ENCODE results near the gene CCDC159.

Gene CCDC159, protein sequence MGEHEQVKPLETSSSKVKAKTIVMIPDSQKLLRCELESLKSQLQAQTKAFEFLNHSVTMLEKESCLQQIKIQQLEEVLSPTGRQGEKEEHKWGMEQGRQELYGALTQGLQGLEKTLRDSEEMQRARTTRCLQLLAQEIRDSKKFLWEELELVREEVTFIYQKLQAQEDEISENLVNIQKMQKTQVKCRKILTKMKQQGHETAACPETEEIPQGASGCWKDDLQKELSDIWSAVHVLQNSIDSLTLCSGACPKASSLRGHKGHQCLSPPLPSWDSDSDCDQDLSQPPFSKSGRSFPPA

DNA sequence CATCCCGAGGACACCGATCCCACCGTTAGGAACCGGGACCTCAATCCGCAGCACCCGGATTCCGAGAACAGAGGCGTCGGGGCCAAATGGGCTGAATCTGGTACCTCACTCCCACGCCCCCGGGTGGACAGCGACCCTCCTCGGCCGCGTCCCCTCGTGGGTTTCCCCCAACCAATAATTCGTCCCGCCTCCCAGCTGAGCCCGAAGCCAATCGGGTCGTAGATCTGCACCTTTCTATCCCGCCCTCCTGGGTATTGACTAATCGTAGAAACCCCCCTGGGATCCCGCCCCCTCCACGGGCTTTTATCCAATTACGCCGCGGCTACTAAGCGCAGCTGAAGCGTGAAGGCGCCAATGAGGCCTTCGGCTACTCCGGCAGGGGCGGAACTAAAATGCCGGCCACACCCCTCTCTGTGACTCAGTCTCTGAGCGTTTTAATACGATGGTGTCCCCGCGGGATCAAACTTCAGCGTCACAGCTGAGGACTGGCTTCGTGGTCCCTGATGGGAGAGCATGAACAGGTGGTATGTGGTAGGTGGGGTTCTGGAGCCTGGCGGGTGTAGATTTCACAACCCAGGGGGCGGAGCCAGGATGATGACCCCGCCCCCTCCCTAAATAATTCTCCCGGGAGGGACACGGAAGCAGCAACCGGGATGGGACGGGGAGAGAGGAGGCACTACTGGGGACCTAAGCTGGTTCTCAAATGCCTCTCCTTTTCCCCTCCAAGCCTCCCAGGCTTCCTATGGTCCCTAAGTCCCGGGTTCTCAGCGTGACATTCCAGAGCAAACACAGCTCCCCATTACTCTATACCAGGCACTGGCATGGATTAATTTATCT is at the start of gene CCDC159, which contains the start of gene TMEM205:
Gene CCDC159 (plus strand): TSS at position 416 of the 837 bp plus-strand sequence. CDS start 88 bp downstream, at position 504.
Gene TMEM205 (minus strand): TSS at position 165 of the 837 bp plus-strand sequence. CDS start 649 bp downstream, outside the sequence.
- no peaks in the 10 kb centered on the region for H4K20me1 ChIP-seq (ENCODE audit: insufficient read depth, low read length, poor library complexity, severe bottlenecking)
- H3K4me3 ChIP-seq (ENCODE audit: low read length, poor library complexity, severe bottlenecking) = peak within 1 kb of the TSS; percentile 96
- H3K4me1 ChIP-seq (ENCODE audit: insufficient read depth, low read length, poor library complexity, severe bottlenecking) = peaks cover 28% of the 10 kb centered on the region
- no peaks in the 10 kb centered on the region for H3K36me3 ChIP-seq (ENCODE audit: insufficient read depth, low read length)
- TF ChIP-seq EZH2phosphoT487 (IDR thresholded peaks at IDR 0.05; ENCODE audit: borderline replicate concordance) = no peak
- TF ChIP-seq, protein P1, sequence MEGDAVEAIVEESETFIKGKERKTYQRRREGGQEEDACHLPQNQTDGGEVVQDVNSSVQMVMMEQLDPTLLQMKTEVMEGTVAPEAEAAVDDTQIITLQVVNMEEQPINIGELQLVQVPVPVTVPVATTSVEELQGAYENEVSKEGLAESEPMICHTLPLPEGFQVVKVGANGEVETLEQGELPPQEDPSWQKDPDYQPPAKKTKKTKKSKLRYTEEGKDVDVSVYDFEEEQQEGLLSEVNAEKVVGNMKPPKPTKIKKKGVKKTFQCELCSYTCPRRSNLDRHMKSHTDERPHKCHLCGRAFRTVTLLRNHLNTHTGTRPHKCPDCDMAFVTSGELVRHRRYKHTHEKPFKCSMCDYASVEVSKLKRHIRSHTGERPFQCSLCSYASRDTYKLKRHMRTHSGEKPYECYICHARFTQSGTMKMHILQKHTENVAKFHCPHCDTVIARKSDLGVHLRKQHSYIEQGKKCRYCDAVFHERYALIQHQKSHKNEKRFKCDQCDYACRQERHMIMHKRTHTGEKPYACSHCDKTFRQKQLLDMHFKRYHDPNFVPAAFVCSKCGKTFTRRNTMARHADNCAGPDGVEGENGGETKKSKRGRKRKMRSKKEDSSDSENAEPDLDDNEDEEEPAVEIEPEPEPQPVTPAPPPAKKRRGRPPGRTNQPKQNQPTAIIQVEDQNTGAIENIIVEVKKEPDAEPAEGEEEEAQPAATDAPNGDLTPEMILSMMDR (conservative IDR thresholded peaks at IDR 0.05; ENCODE audit: low read length) = peak; percentile 40; the same call in 1 of the 2 replicates
- peaks cover 6% of the 10 kb centered on the region; the same call in 1 of the 2 replicates for H3K79me2 ChIP-seq (ENCODE audit: insufficient read depth, low read length)
- no peaks in the 10 kb centered on the region for H3K27me3 ChIP-seq (ENCODE audit: insufficient read depth, low read length, poor library complexity, severe bottlenecking)
- peaks cover 7% of the 10 kb centered on the region for H3F3A ChIP-seq (ENCODE audit: low read depth)
- H3K9ac ChIP-seq (ENCODE audit: low read depth, low read length, poor library complexity, severe bottlenecking) = peak within 1 kb of the TSS; percentile 82
- H3K4me2 ChIP-seq (ENCODE audit: low read depth, low read length, poor library complexity, severe bottlenecking) = peak within 1 kb of the TSS; percentile 99
- no peaks in the 10 kb centered on the region for H3K9me3 ChIP-seq (ENCODE audit: insufficient read depth, low read depth, low read length)
- peak within 1 kb of the TSS; percentile 92 for H2AFZ ChIP-seq (ENCODE audit: low read length)
- no peaks in the 10 kb centered on the region for H3K9me2 ChIP-seq (replicated peaks; ENCODE audit: low read depth, low read length)

DNA sequence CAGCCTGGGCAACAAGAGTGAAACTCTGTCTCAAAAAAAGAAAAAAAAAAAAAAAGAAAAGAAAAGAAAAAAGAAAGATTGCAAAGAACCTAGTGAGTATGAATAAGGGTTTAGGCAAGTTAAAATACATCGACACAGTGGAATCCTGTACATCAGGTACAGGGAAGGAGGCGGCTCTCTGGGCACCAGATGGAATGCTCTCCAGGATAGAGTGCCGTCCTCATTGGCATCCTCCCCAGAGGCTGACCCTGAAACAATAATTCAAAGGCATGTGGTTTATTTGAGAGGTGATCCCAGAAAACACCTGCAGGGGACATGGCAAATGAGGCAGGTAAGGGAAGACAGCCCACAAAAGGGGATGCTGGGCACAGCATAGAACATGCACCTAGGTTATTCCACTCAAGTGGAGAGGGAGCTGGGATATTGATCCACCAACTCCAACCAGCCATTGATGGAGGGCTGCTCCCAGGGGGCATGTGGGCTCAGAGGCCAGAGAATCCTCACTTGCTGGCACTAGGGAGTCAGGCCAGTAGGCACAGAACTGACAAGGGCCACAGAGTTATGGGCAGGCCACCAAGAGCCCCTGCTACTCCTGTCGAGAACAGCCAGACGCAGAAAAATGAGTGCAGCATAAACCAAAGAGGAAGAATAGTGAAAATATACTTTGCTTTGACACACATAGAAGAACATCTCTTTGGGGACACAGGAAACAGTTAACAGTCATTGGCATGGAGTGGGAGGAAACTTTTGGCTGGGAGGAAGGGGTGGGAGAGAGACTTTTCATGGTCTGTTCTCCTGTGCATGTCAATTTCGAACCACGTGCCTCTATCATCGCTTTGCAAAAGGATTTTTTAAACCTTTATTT is 46.1 kb upstream of the CCDC159 start:
- no peak overlapping the region for H3K4me2 ChIP-seq (ENCODE audit: low read depth, low read length, poor library complexity, severe bottlenecking)
- no peaks in the 10 kb centered on the region for H3K36me3 ChIP-seq (ENCODE audit: insufficient read depth, low read length)
- no peak for TF ChIP-seq EZH2phosphoT487 (IDR thresholded peaks at IDR 0.05; ENCODE audit: borderline replicate concordance)
- TF ChIP-seq, protein P1 (conservative IDR thresholded peaks at IDR 0.05; ENCODE audit: low read length) = no peak
- H3K4me3 ChIP-seq (ENCODE audit: low read length, poor library complexity, severe bottlenecking) = no peak overlapping the region
- no peaks in the 10 kb centered on the region for H3K9me3 ChIP-seq (ENCODE audit: insufficient read depth, low read depth, low read length)
- no peaks in the 10 kb centered on the region for H4K20me1 ChIP-seq (ENCODE audit: insufficient read depth, low read length, poor library complexity, severe bottlenecking)
- H3F3A ChIP-seq (ENCODE audit: low read depth) = no peaks in the 10 kb centered on the region
- H3K27me3 ChIP-seq (ENCODE audit: insufficient read depth, low read length, poor library complexity, severe bottlenecking) = no peaks in the 10 kb centered on the region
- H2AFZ ChIP-seq (ENCODE audit: low read length) = peak overlapping the region; percentile 73
- no peaks in the 10 kb centered on the region for H3K79me2 ChIP-seq (ENCODE audit: insufficient read depth, low read length)
- no peak overlapping the region for H3K9ac ChIP-seq (ENCODE audit: low read depth, low read length, poor library complexity, severe bottlenecking)
- peaks cover 9% of the 10 kb centered on the region for H3K4me1 ChIP-seq (ENCODE audit: insufficient read depth, low read length, poor library complexity, severe bottlenecking)
- H3K9me2 ChIP-seq (replicated peaks; ENCODE audit: low read depth, low read length) = no peaks in the 10 kb centered on the region

DNA sequence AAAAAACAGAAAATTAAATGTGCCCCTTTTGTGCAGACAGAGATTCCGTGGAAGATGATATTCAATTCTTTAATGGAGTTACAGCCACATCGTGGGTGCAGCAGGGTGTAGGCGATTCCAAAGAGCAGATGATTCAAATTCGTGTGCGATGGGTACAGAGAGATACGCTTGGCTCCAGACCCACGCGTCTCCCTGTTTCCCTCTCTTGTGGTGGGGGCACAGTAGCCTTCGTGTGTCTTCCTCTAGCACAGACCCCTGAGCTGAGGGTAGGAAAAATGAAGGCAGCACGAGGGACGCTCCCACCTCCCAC is 45.6 kb upstream of the CCDC159 start:
- no peak overlapping the region for H3K4me2 ChIP-seq (ENCODE audit: low read depth, low read length, poor library complexity, severe bottlenecking)
- H3F3A ChIP-seq (ENCODE audit: low read depth) = no peaks in the 10 kb centered on the region
- H3K9me2 ChIP-seq (replicated peaks; ENCODE audit: low read depth, low read length) = no peaks in the 10 kb centered on the region
- H3K9me3 ChIP-seq (ENCODE audit: insufficient read depth, low read depth, low read length) = no peaks in the 10 kb centered on the region
- H3K9ac ChIP-seq (ENCODE audit: low read depth, low read length, poor library complexity, severe bottlenecking) = no peak overlapping the region
- TF ChIP-seq, protein P1 (conservative IDR thresholded peaks at IDR 0.05; ENCODE audit: low read length) = no peak
- no peak for TF ChIP-seq EZH2phosphoT487 (IDR thresholded peaks at IDR 0.05; ENCODE audit: borderline replicate concordance)
- H4K20me1 ChIP-seq (ENCODE audit: insufficient read depth, low read length, poor library complexity, severe bottlenecking) = no peaks in the 10 kb centered on the region
- H3K79me2 ChIP-seq (ENCODE audit: insufficient read depth, low read length) = no peaks in the 10 kb centered on the region
- no peaks in the 10 kb centered on the region for H3K36me3 ChIP-seq (ENCODE audit: insufficient read depth, low read length)
- no peak overlapping the region; the same call in 1 of the 2 replicates for H2AFZ ChIP-seq (ENCODE audit: low read length)
- no peaks in the 10 kb centered on the region for H3K27me3 ChIP-seq (ENCODE audit: insufficient read depth, low read length, poor library complexity, severe bottlenecking)
- H3K4me3 ChIP-seq (ENCODE audit: low read length, poor library complexity, severe bottlenecking) = no peak overlapping the region
- H3K4me1 ChIP-seq (ENCODE audit: insufficient read depth, low read length, poor library complexity, severe bottlenecking) = peaks cover 9% of the 10 kb centered on the region
